T-cell (primary cell): ENCODE data around the gene CSTB. TPM values are rescaled to one million over a fixed set of nuclear protein-coding genes. Genes with fewer than 3 reads are reported as not detected.
A peak's percentile ranks its signal among the peaks of the same experiment; 100 is the strongest.

Experiments
- ATAC-seq, 4 experiments: fragments of 200-7000 bp in 3 of 4; fragments of 150-1000 bp in 1 of 4; cut with Tn5 transposase; replicated peaks in 1 of 4; 1 replicate in 3 of 4; 2 replicates in 1 of 4; pipeline ENCODE4 v1.10.0; 2021; ENCODE audit warnings: moderate library complexity in 3 of 4, mild to moderate bottlenecking in 2 of 4, moderate number of reproducible peaks in 1 of 4
- CTCF ChIA-PET, 2 donors: fragments of 300-600 bp; sonication (Branson Sonifier 250); formaldehyde crosslinking; loops; one replicate each; lab custom pipeline; 2022; ENCODE audit warnings: antibody characterized with exemption in 2 of 2; lab: Charles Lee
- POLR2A ChIA-PET, 2 donors: fragments of 300-600 bp; sonication (Branson Sonifier 250); formaldehyde crosslinking; loops; one replicate each; lab custom pipeline; 2022; ENCODE audit warnings: antibody characterized with exemption in 2 of 2; lab: Charles Lee
- DNase-seq, 35 experiments: peaks; one replicate each; pipeline versions ENCODE4 v3.0.0 to v3.0.0-alpha.2; 2013 to 2023
- H3K27ac ChIP-seq: one replicate; pipeline ENCODE4 v1.5.1; 2013; ENCODE audit warnings: low read length
- H3K27me3 ChIP-seq, 2 experiments: replicated peaks in 1 of 2; 1 replicate in 1 of 2; 2 replicates in 1 of 2; pipeline versions ENCODE4 v1.6.1 to v1.7.0; 2013; ENCODE audit warnings: low read length in 1 of 2, mixed read lengths in 1 of 2; ENCODE audit not compliant: control insufficient read depth in 2 of 2, insufficient read depth in 2 of 2; ENCODE audit errors: extremely low read depth in 1 of 2
- H3K36me3 ChIP-seq, 2 donors: 1 replicate in 1 of 2; 2 replicates in 1 of 2; pipeline versions ENCODE4 v1.6.1 to v1.7.0; 2013; ENCODE audit warnings: low read length in 1 of 2; ENCODE audit not compliant: control insufficient read depth in 2 of 2, insufficient read depth in 1 of 2; ENCODE audit errors: extremely low read depth in 1 of 2
- H3K4me1 ChIP-seq, 2 experiments: 1 replicate in 1 of 2; 2 replicates in 1 of 2; pipeline versions ENCODE4 v1.6.1 to v1.7.0; 2013; ENCODE audit warnings: low read length in 2 of 2, mixed read lengths in 1 of 2; ENCODE audit not compliant: insufficient read depth in 2 of 2, control insufficient read depth in 1 of 2; ENCODE audit errors: extremely low read depth in 1 of 2
- H3K4me3 ChIP-seq, 2 donors: 1 replicate in 1 of 2; 2 replicates in 1 of 2; pipeline versions ENCODE4 v1.5.1 to v1.7.0; 2013; ENCODE audit warnings: mild to moderate bottlenecking in 2 of 2, low read length in 1 of 2, moderate library complexity in 1 of 2; ENCODE audit not compliant: control insufficient read depth in 1 of 2; ENCODE audit errors: extremely low read depth in 1 of 2
- H3K9me3 ChIP-seq: 2 replicates; pipeline ENCODE4 v1.7.0; 2013
- H3K27ac Mint-ChIP-seq, 2 donors: one replicate each; pipeline ENCODE4 v1.8.0; 2020 to 2021; ENCODE audit warnings: mild to moderate bottlenecking in 2 of 2, mixed read lengths in 2 of 2
- H3K27me3 Mint-ChIP-seq, 2 donors: one replicate each; pipeline ENCODE4 v1.8.0; 2021 to 2022; ENCODE audit warnings: mixed read lengths in 2 of 2
- H3K36me3 Mint-ChIP-seq: one replicate; pipeline ENCODE4 v1.8.0; 2021; ENCODE audit warnings: mixed read lengths
- H3K4me1 Mint-ChIP-seq, 3 donors: one replicate each; pipeline ENCODE4 v1.8.0; 2020 to 2022; ENCODE audit warnings: mixed read lengths in 3 of 3, mild to moderate bottlenecking in 1 of 3
- H3K4me3 Mint-ChIP-seq, 3 donors: one replicate each; pipeline ENCODE4 v1.8.0; 2020 to 2022; ENCODE audit warnings: mild to moderate bottlenecking in 3 of 3, mixed read lengths in 3 of 3, moderate library complexity in 3 of 3
- H3K9me3 Mint-ChIP-seq, 3 donors: one replicate each; pipeline ENCODE4 v1.8.0; 2020 to 2022; ENCODE audit warnings: mixed read lengths in 3 of 3
- WGBS: methylation state at CpG from one replicate; pipeline ENCODE4 v1.1.5; 2013; ENCODE audit warnings: missing lambda C conversion rate; ENCODE audit not compliant: insufficient coverage; 5-methylcytosine and 5-hydroxymethylcytosine counted together
- total RNA-seq, 35 experiments: library from RNA in 6 of 35; stranded (reverse) in 6 of 35; fragments of 120-200 nt in 1 of 35; gene quantifications; one replicate each; pipeline versions ENCODE4 v1.2.1 to v1.2.4 and lab custom pipeline; 2013 to 2026

CSTB gene
- total RNA-seq, 5 donors from 2014 or later (not counting 1 experiment from before 2014, with no cell fraction given) = 19.0 to 34.7 (median 25.9) TPM

DNA sequence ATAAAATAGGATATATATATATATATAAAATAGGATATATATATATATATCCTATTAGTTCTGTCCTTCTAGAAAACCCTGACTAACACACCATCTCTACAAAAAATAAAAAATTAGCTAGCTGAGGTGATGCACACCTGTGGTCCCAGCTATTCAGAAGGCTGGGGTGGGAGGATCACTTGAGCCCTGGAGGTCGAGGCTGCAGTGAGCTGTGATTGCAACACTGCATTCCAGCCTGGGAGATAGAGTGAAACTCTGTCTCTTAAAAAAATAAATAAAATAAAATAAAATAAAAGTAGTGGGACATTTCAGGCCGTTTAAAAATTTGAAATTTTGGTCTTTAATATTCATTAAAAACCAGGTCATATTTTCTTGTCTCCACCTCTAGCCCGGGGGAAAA is 9.0 kb upstream of the CSTB start:
- H3K4me3 ChIP-seq = no peak overlapping the region
- no peak overlapping the region for H3K4me3 Mint-ChIP-seq
- POLR2A ChIA-PET = no interaction called here

GRCh38 chr21:43783098-43783700 is 7.1 kb upstream of the CSTB start:
- POLR2A ChIA-PET = interaction anchor here in 1 of 2 donors (0.6 kb wide), 1 partner anchor 43 kb away, joined by 3 read pairs; no protein-coding TSS in a partner anchor
- no peak for DNase-seq
- 80% methylated on average over 14 of the region's 17 CpGs for WGBS
- no peaks in the 10 kb centered on the region for H3K36me3 ChIP-seq
- peaks cover 8 to 11% of the 10 kb centered on the region in 2 experiments for H3K4me1 ChIP-seq
- H3K27ac ChIP-seq = no peak overlapping the region
- H3K9me3 ChIP-seq = no peaks in the 10 kb centered on the region
- Mint-ChIP-seq H3K27ac (no peak overlapping the region), H3K27me3 (no peaks in the 10 kb centered on the region), H3K4me1 (peaks cover 12 to 24% (median 13%) of the 10 kb centered on the region in 3 donors), H3K4me3 (no peak overlapping the region), H3K36me3 (no peaks in the 10 kb centered on the region), H3K9me3 (no peaks in the 10 kb centered on the region)
- no peak overlapping the region for H3K4me3 ChIP-seq
- CTCF ChIA-PET = no interaction called here
- H3K27me3 ChIP-seq = peaks cover 0 to 4% of the 10 kb centered on the region in 2 experiments
- no peak for ATAC-seq

More for the DNA sequence above, 9.0 kb upstream of the CSTB start:
- Mint-ChIP-seq H3K36me3 (no peaks in the 10 kb centered on the region), H3K4me1 (peaks cover 3 to 12% (median 5%) of the 10 kb centered on the region in 3 donors), H3K9me3 (no peaks in the 10 kb centered on the region), H3K27me3 (no peaks in the 10 kb centered on the region), H3K27ac (no peak overlapping the region)
- ATAC-seq = no peak
- Histone ChIP-seq H3K27ac (no peak overlapping the region), H3K36me3 (no peaks in the 10 kb centered on the region), H3K4me1 (peaks cover 5 to 9% of the 10 kb centered on the region in 2 experiments), H3K9me3 (no peaks in the 10 kb centered on the region), H3K27me3 (peaks cover 0 to 4% of the 10 kb centered on the region in 2 experiments)
- no peak for DNase-seq
- CTCF ChIA-PET = no interaction called here
- WGBS = no CpG with 5 or more reads among the region's 3 CpGs

DNA sequence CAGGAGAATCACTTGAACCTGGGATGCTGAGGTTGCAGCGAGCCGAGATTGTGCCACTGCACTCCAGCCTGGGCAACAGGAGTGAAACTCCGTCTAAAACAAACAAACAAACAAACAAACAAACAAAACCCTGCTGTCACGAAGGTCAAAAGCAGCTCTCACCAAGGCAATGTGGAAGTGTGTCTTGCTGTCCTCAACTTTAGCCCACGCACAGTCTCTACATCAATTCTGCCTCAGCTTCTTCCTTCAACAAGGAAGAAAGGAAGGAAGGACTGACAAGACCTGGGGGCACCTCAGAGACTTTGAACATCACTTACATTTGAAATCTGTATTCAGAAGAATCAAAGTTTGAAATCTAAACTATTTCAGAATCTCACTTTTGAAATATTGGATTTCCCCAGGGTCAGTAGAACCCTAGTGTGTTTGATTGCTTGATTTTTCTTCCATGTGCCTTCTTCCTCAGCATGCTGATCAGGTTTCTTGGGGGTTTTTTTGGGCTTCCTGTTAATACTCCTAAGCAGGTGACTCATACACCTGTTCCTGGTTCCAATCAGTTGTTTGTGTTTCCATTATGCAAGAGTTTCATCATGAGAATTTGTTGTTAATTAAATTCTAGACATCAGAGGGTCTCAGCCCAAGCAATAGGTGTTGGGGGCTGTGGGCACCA is 6.5 kb upstream of the CSTB start:
- DNase-seq (no peak), ATAC-seq (no peak)
- H3K4me3 Mint-ChIP-seq = no peak overlapping the region
- 83% methylated on average over 2 of the region's 5 CpGs for WGBS
- H3K4me1 Mint-ChIP-seq = peaks cover 15 to 26% (median 16%) of the 10 kb centered on the region in 3 donors
- H3K27ac Mint-ChIP-seq = no peak overlapping the region
- Histone ChIP-seq H3K4me3 (no peak overlapping the region), H3K9me3 (no peaks in the 10 kb centered on the region), H3K4me1 (peaks cover 12 to 16% of the 10 kb centered on the region in 2 experiments), H3K27me3 (peaks cover 0 to 4% of the 10 kb centered on the region in 2 experiments), H3K27ac (no peak overlapping the region), H3K36me3 (no peaks in the 10 kb centered on the region)
- ChIA-PET POLR2A (interaction anchor here in 1 of 2 donors (0.6 kb wide), 1 partner anchor 42 kb away, joined by 3 read pairs; no protein-coding TSS in a partner anchor), CTCF (no interaction called here)
- no peaks in the 10 kb centered on the region for H3K27me3 Mint-ChIP-seq
- no peaks in the 10 kb centered on the region for H3K36me3 Mint-ChIP-seq
- no peaks in the 10 kb centered on the region for H3K9me3 Mint-ChIP-seq

DNA sequence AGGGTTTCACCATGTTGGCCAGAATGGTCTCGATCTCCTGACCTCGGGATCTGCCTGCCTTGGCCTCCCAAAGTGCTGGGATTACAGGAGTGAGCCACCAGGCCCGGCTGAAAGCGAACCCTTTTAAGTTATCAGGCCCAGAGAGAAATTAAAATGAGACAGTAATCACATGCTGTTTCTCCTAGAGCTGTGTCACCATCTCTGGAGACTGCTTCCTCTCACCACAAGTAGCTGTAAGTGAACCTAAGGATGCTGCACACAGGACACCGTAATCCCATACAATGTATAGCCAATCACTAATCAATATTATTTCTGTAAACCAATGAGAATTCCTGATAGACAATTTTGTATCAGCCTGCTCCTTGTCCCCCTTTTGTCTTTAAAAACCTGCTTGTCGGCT is 5.7 kb upstream of the CSTB start:
- Mint-ChIP-seq H3K27me3 (no peaks in the 10 kb centered on the region), H3K4me3 (no peak overlapping the region), H3K4me1 (peaks cover 15 to 28% (median 18%) of the 10 kb centered on the region in 3 donors), H3K27ac (no peak overlapping the region), H3K36me3 (no peaks in the 10 kb centered on the region), H3K9me3 (no peaks in the 10 kb centered on the region)
- ChIA-PET POLR2A (no interaction called here), CTCF (no interaction called here)
- H3K27me3 ChIP-seq = peaks cover 0 to 4% of the 10 kb centered on the region in 2 experiments
- peaks cover 12 to 16% of the 10 kb centered on the region in 2 experiments for H3K4me1 ChIP-seq
- WGBS = 87% methylated on average over 4 of the region's 6 CpGs
- DNase-seq = no peak
- H3K4me3 ChIP-seq = no peak overlapping the region
- no peak for ATAC-seq
- H3K27ac ChIP-seq = no peak overlapping the region
- H3K36me3 ChIP-seq = no peaks in the 10 kb centered on the region
- no peaks in the 10 kb centered on the region for H3K9me3 ChIP-seq

- ChIA-PET POLR2A (no interaction called here), CTCF (no interaction called here)
- no peak for DNase-seq
- peaks cover 15 to 31% of the 10 kb centered on the region in 2 experiments for H3K4me1 ChIP-seq
- peak overlapping the region in 1 of 2 donors; percentile 39 for H3K27ac Mint-ChIP-seq
- WGBS = 85% methylated on average over 5 of the region's 5 CpGs
- ATAC-seq = no peak
- H3K4me3 Mint-ChIP-seq = peak overlapping the region in 1 of 3 donors; percentile 56
- H3K4me3 ChIP-seq = no peak overlapping the region
- H3K36me3 ChIP-seq = no peaks in the 10 kb centered on the region
- peaks cover 27 to 37% (median 28%) of the 10 kb centered on the region in 3 donors for H3K4me1 Mint-ChIP-seq
- H3K27me3 Mint-ChIP-seq = no peaks in the 10 kb centered on the region
- H3K36me3 Mint-ChIP-seq = no peaks in the 10 kb centered on the region
- no peaks in the 10 kb centered on the region for H3K9me3 Mint-ChIP-seq
- H3K9me3 ChIP-seq = no peaks in the 10 kb centered on the region
- H3K27me3 ChIP-seq = no peaks in the 10 kb centered on the region
- H3K27ac ChIP-seq = no peak overlapping the region
These were observed 3.6 kb upstream of the CSTB start for GRCh38 chr21:43779660-43780059.

GRCh38 chr21:43778469-43779335 is 2.6 kb upstream of the CSTB start:
- Histone ChIP-seq H3K36me3 (peaks cover 0 to 8% of the 10 kb centered on the region in 2 donors), H3K4me3 (peak overlapping the region in 1 of 2 donors; percentile 44), H3K9me3 (no peaks in the 10 kb centered on the region), H3K27ac (peak overlapping the region; percentile 18), H3K4me1 (peaks cover 16 to 38% of the 10 kb centered on the region in 2 experiments), H3K27me3 (no peaks in the 10 kb centered on the region)
- Mint-ChIP-seq H3K9me3 (no peaks in the 10 kb centered on the region), H3K36me3 (peaks cover 4% of the 10 kb centered on the region), H3K27me3 (no peaks in the 10 kb centered on the region), H3K4me1 (peaks cover 36 to 46% (median 37%) of the 10 kb centered on the region in 3 donors), H3K27ac (peak overlapping the region; percentile 76 to 87), H3K4me3 (peak overlapping the region; percentile 36 to 56 (median 53))
- POLR2A ChIA-PET = no interaction called here
- no peak for ATAC-seq
- CTCF ChIA-PET = no interaction called here
- 58% methylated on average over 13 of the region's 20 CpGs for WGBS
- DNase-seq = peak in 2 of 35 experiments; percentile 15 to 20
